GM21423 (cell line): ENCODE data around the gene CCER1.

Source experiments
- ATAC-seq: cut with Tn5 transposase; IDR thresholded peaks from one replicate; pipeline ENCODE4 v1.9.1; 2021; ENCODE audit warnings: mild to moderate bottlenecking, moderate library complexity; ENCODE audit not compliant: unreplicated experiment

The CCER1 gene

DNA sequence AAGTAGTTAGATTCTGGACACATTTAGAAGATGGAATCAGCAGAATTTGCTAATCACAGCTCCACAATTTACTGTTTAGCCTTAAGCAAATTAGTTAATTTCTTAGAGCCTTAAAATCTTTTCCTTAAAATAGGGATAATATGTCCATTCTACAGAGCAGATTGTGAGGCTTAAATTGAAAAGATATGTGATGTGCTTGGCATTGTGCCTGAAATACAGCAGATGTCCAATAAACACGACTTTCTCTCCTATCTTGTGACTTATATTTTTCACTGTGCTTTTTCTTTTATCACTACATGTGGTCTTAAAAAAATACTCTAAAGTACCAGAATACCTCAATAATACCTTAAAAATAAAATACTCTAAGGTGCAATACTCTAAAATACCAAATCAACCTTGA is 30.6 kb downstream of the CCER1 start:
- ATAC-seq: no peak

DNA sequence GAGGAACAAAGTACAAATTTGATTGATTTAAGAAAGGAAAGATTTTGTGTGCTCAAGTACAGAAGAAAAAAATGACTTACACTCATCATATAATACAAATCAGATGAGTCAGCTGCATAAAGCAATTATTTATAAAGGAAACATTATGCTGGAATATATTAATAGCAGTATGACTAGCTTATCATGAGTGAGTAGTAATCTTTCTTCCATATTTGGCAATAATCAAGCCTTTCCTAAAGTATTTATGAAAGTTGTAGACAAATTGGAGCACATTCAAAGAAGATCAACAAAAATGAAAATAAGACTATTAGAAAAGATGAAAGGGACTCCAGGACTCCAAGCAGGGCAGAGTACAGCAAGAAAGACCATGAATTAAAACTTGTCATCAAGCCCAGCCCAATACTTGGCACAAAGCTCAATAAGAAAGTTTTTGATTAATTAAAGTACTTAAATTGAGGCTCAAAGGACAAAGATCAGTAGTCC is 32.8 kb downstream of the CCER1 start:
- no peak for ATAC-seq

DNA sequence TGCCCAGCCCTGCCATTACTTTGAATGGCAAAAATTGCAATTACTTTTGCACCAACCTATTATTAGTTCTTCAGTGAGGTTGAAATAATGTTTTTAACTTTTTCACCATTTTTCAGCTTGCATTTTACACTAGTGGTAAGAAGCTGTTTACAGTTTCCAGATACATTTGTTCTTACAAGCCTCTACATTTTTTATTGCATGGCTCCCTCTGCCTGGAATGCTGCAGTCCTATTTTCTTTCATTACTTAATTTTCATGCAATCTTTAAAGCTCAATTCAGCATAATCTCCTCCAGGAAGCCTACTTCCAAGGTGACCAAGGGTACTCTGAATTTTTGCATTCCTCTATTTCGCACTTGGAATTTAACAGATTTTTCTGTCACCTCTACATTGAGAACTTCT is 33.4 kb downstream of the CCER1 start:
- no peak for ATAC-seq

DNA sequence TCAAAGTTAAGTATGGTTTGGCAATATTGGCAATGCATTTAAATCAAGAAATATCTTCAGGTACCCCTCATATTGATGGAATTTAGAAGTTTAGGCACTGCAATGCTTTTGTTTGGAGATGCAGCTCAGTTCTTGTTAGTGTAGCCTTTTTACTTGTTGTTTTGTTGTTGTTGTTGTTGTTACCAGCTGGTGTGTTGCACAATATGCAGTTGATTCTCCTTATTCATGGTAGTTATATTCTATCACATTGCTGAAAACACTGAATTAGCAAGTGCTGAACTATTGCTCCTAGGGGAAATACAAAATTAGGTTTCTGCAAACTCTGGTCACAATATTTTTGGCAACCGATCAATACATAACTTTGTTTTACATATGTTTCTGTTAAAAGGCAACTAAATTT is 34.8 kb downstream of the CCER1 start:
- ATAC-seq: no peak

DNA sequence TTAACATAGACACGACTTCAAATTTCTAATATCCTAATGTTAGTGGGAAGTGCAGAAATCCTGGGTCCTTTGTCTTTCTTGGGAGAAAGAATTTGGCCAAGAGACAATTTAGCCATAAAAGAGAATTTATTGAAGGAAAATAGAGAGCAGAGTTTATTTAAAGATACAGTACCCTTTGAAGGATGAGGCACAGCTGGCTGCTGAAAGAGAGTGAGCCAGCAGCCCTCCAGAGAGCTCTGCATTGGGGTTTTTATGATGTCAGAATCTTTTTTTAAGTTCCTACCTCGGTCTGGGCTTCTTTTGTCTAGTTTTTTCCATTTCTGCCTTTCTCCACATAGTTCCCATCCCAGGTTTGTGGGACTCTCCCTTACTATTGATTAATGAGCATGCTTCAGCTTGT is 37.5 kb downstream of the CCER1 start:
- no peak for ATAC-seq

DNA sequence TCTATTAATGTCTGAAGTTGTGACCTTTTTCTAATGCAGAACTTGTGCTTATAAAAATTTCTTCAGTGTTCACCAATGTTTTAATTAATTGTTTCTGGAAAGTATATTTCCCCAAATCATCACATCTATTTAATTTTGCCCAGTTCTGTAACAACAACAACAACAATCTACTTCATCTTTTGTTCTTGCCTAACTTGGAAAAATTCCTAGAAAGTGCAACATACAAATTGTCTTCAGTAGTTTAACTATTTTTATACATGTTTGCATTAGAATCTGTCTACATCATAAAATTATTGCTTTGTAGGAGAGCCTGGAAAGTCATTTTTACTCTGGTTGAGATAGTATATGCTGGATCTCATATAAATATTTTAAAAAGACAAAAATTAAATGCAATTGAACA is 38.5 kb downstream of the CCER1 start:
- ATAC-seq: no peak

DNA sequence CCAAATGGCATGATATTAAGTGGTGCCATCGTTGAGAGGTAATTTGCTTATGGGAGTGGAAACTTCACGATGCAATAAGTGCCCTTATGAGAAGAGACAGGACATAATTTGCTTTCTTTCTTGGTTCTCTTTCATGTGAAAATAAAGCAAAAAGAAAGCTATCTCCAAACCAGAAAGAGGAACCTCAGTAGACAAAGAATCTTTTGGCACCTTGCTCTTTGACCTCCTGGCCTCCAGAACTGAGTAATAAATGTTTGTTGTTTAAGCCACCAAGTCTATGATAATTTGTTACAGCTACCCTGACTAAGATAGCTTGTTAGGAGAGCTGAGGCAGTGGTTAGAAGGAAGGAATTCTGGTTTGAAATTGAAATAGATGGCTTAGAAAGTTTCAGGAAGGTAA is 39.6 kb downstream of the CCER1 start:
- ATAC-seq: no peak

DNA sequence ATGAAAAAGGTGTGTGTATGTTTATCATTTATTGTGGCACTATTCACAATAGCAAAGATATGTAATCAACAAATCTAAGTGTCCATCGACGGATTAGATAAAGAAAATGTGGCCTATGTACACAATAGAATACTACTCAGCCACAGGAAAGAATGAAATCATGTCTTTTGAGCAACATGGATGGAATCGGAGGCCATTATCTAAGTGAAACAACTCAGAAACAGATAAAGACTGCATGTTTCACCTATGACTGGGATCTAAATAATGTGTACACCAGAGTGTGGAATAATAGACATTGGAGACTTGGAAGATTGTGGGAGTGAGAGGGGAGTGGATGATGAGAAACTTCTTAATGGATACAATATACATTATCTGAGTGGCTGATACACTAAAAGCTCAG is 44.0 kb downstream of the CCER1 start:
- no peak for ATAC-seq

DNA sequence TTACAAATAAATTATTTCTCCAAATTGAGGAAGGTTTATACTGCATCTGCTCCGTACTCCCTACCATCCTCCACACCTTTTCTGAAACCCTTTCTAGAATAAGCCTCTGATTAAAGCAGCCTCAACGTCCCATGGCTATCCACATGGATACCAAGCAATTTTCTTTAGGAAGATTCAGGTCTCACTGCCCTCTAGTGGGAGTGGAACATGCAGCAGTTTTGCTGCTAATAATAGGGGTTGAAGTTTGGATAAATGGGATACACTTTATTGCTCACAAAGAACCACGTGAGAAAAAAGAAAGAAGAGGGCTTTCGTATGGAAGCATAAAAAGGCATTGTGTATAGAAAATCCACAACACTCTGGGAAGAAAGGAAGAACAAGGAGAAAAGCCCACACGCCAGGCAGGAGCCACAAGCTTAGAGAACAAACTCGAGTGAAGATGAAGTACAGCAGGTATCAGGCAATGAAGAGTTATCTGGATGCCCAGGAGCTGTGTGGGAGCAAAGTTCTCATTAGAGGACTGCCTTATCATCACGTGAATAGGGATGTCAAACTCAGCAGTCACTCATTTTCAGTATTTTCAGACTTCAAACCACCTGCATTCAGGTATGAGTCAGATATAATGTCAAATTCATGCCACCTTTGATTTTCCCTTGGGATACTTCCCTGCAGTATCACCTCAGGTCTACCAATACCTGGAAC is 45.8 kb downstream of the CCER1 start:
- peak; percentile 56 for ATAC-seq

DNA sequence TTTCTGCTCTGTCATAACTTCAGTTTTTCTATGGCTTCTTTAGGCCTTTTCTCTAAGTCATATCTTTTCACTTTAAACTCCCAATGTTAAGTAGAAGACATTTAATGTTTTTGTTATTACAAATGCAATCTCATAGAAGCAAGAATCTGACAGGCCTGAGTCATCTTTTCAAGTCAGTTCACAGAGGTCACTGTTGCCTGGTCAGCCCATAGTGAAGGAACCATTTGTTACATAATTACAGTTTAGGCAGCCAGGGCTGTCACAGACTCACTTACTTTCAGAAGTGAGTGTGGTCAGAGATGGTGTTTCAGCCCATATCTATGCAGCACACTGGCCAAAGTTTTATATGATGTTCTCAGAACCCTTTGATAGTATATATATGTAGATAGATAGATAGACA is 46.5 kb downstream of the CCER1 start:
- no peak for ATAC-seq

DNA sequence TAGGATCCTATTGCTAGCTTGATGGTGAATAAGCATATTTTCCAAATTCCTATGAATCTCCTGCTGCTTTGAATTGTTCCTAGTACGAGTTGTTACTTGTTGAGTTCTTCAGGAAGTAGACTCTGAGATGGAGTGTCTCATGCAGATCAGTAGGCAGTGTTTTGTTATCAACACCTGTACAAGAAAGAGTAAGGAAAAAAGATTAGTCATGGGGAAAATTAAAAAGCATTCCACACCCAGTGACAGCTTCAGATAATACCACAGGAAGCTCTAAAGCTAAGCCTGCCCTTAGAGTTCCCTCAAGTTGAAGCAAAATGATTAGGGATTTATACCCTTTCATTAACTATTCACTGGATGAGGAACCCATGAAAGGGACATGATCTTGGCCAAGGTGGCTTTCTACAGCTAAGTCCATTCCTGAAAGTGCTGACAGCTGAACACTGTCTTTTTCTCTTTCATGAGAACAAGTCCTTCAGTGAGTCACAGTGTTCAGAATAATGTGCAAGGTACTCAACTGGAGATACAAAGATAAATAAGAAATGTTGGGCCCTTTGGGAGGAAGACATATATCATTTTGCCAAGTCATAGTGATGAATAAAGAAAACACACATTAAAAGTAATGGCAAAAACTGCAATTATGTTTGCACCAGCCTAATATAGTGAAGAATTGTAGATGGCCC is 49.1 kb downstream of the CCER1 start:
- ATAC-seq: no peak

DNA sequence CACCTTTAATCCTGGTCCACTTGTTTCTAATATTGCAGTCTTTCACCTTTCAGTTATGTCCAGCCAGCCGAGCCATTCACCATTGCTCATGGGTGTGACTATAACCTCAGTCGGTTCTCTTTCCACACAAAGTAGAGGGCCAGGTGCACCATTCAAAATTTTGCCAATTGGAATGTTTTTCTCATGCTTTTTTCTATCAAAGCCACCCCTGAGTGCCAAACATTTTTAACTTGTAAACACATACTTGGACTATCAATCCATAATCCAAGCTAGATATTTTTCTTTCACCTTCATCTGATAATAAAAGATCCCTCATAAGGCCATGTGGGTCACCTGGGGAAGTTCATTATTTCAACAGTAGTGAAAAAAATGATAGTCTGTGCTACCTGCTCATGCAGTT is 52.4 kb downstream of the CCER1 start:
- no peak for ATAC-seq
